Liver (tissue), 9 donors: ENCODE results near the gene BCAT1. TPM values are rescaled to one million over a fixed set of nuclear protein-coding genes. Genes with fewer than 3 reads are reported as not detected.

Experiments
- DNase-seq: peaks from one replicate; pipeline ENCODE4 v3.0.0-alpha.2; 2017; ENCODE audit warnings: low spot score
- H3K27ac ChIP-seq, 2 donors: one replicate each; pipeline ENCODE4 v1.7.0; 2013; ENCODE audit warnings: inconsistent platforms in 2 of 2, low read length in 2 of 2, control low read depth in 1 of 2, low read depth in 1 of 2, mild to moderate bottlenecking in 1 of 2
- H3K27me3 ChIP-seq, 4 donors: one replicate each; pipeline versions ENCODE4 v1.6.1 to v1.7.0; 2013; ENCODE audit warnings: low read length in 3 of 4, inconsistent platforms in 1 of 4, mild to moderate bottlenecking in 1 of 4, moderate library complexity in 1 of 4; ENCODE audit not compliant: control insufficient read depth in 4 of 4, insufficient read depth in 4 of 4
- H3K36me3 ChIP-seq, 4 donors: one replicate each; pipeline versions ENCODE4 v1.6.1 to v1.7.0; 2013; ENCODE audit warnings: low read length in 3 of 4, mild to moderate bottlenecking in 3 of 4, low read depth in 1 of 4, moderate library complexity in 1 of 4; ENCODE audit not compliant: control insufficient read depth in 4 of 4, insufficient read depth in 3 of 4
- H3K4me1 ChIP-seq, 4 donors: one replicate each; pipeline versions ENCODE4 v1.6.1 to v1.7.0; 2013; ENCODE audit warnings: low read length in 3 of 4, mild to moderate bottlenecking in 3 of 4, moderate library complexity in 1 of 4; ENCODE audit not compliant: control insufficient read depth in 4 of 4, insufficient read depth in 4 of 4
- H3K4me3 ChIP-seq, 3 donors: one replicate each; pipeline versions ENCODE4 v1.6.1 to v1.7.0; 2013; ENCODE audit warnings: low read length in 3 of 3, control low read depth in 1 of 3, low read depth in 1 of 3, mild to moderate bottlenecking in 1 of 3
- H3K9ac ChIP-seq, 2 donors: one replicate each; pipeline ENCODE4 v1.7.0; 2013; ENCODE audit warnings: low read length in 2 of 2, mild to moderate bottlenecking in 2 of 2, moderate library complexity in 2 of 2, control low read depth in 1 of 2, low read depth in 1 of 2
- H3K9me3 ChIP-seq, 4 donors: one replicate each; pipeline versions ENCODE4 v1.6.1 to v1.7.0; 2013; ENCODE audit warnings: low read length in 3 of 4; ENCODE audit not compliant: control insufficient read depth in 4 of 4
- ATF3 ChIP-seq: IDR thresholded peaks from 2 replicates; pipeline ENCODE4 v1.6.1; 2016; ENCODE audit warnings: antibody characterized with exemption
- CTCF ChIP-seq: fragments of 150-350 bp; IDR thresholded peaks from 2 replicates; pipeline ENCODE4 v1.5.1; 2017; ENCODE audit warnings: improper control_type of control experiment, low read depth, low read length; ENCODE audit not compliant: missing input control
- EGR1 ChIP-seq, 2 donors: IDR thresholded peaks; 2 replicates each; pipeline ENCODE4 v1.6.1; 2016 to 2018; ENCODE audit warnings: antibody characterized with exemption in 2 of 2, low read depth in 2 of 2
- FOXA1 ChIP-seq: IDR thresholded peaks from 2 replicates; pipeline ENCODE4 v1.6.1; 2016; ENCODE audit warnings: antibody characterized with exemption
- GABPA ChIP-seq, 2 donors: IDR thresholded peaks in 1 of 2; conservative IDR thresholded peaks in 1 of 2; 2 replicates each; pipeline ENCODE4 v1.6.1; 2016; ENCODE audit warnings: antibody characterized with exemption in 2 of 2, mild to moderate bottlenecking in 1 of 2, moderate library complexity in 1 of 2
- HNF4A ChIP-seq, 2 donors: conservative IDR thresholded peaks; 2 replicates each; pipeline ENCODE4 v1.6.1; 2016; ENCODE audit warnings: antibody characterized with exemption in 2 of 2, mild to moderate bottlenecking in 2 of 2
- HNF4G ChIP-seq: IDR thresholded peaks from 2 replicates; pipeline ENCODE4 v1.6.1; 2016; ENCODE audit warnings: antibody characterized with exemption
- JUND ChIP-seq, 2 donors: IDR thresholded peaks; 2 replicates each; pipeline ENCODE4 v1.6.1; 2016; ENCODE audit warnings: antibody characterized with exemption in 2 of 2
- MAX ChIP-seq: IDR thresholded peaks from 2 replicates; pipeline ENCODE4 v1.6.1; 2016; ENCODE audit warnings: antibody characterized with exemption
- NR2F2 ChIP-seq: IDR thresholded peaks from 2 replicates; pipeline ENCODE4 v1.6.1; 2016; ENCODE audit warnings: antibody characterized with exemption
- REST ChIP-seq: IDR thresholded peaks from 2 replicates; pipeline ENCODE4 v1.6.1; 2016; ENCODE audit warnings: antibody characterized with exemption, mild to moderate bottlenecking
- RXRA ChIP-seq, 2 donors: IDR thresholded peaks; 2 replicates each; pipeline ENCODE4 v1.6.1; 2017 to 2018; ENCODE audit warnings: antibody characterized with exemption in 2 of 2, mild to moderate bottlenecking in 1 of 2
- SP1 ChIP-seq: IDR thresholded peaks from 2 replicates; pipeline ENCODE4 v1.6.1; 2018; ENCODE audit warnings: antibody characterized with exemption, mild to moderate bottlenecking
- TAF1 ChIP-seq: conservative IDR thresholded peaks from 2 replicates; pipeline ENCODE4 v1.6.1; 2016; ENCODE audit warnings: antibody characterized with exemption, mild to moderate bottlenecking
- YY1 ChIP-seq: IDR thresholded peaks from 2 replicates; pipeline ENCODE4 v1.6.1; 2016; ENCODE audit warnings: antibody characterized with exemption, mild to moderate bottlenecking
- ZBTB33 ChIP-seq: IDR thresholded peaks from 2 replicates; pipeline ENCODE4 v1.6.1; 2016; ENCODE audit warnings: antibody characterized with exemption
- WGBS: extraction: QIAGEN DNeasy Blood & Tissue Kit; methylation state at CpG from one replicate; pipeline ENCODE4 v1.1.7; 2013; 5-methylcytosine and 5-hydroxymethylcytosine counted together
- polyA plus RNA-seq, 2 donors: library from polyadenylated mRNA; stranded (reverse) in 1 of 2; unstranded in 1 of 2; fragments of 200-250 nt in 1 of 2; fragments of >200 nt in 1 of 2; fragmentation: Nextera tagmentation in 1 of 2; extraction: Ambion mirVana in 1 of 2; gene quantifications; one replicate each; pipeline versions ENCODE4 v1.2.1 to v1.2.3, GENCODE V29; 2013 to 2015
- total RNA-seq, 2 donors: library from RNA; depleted of rRNA; stranded (reverse); fragments of >200 nt; gene quantifications; one replicate each; pipeline ENCODE4 v1.2.3, GENCODE V29; 2014
- donor health status: healthy.
- donor health status: healthy.
- donor health status: healthy.
- donor health status: healthy.
- donor health status: healthy.

BCAT1 gene
- total and polyA plus RNA-seq, 4 donors, result 0.14 to 10.0 (median 0.85) TPM

GRCh38 chr12:24945845-24946244 lies 3.1 kb downstream of the BCAT1 start (continued):
- no peak for TF ChIP-seq ZBTB33

GRCh38 chr12:24945039-24945438 lies 3.9 kb downstream of the BCAT1 start:
- TF ChIP-seq GABPA (IDR thresholded peaks at IDR 0.05 in 1 of 2, conservative IDR thresholded peaks at IDR 0.05 in 1 of 2) (no peak), TAF1 (no peak), MAX (no peak), SP1 (no peak), ATF3 (no peak), FOXA1 (no peak), JUND (IDR thresholded peaks at IDR 0.05) (no peak)
- H3K9me3 ChIP-seq, result no peaks in the 10 kb centered on the region
- 94% methylated on average over 1 of the region's 1 CpG for WGBS
- DNase-seq, result no peak
- no peak overlapping the region for H3K9ac ChIP-seq
- H3K4me3 ChIP-seq, result no peak overlapping the region
- peaks cover 0 to 12% (median 7%) of the 10 kb centered on the region in 4 donors for H3K4me1 ChIP-seq
- no peak overlapping the region for H3K27ac ChIP-seq
- no peaks in the 10 kb centered on the region for H3K36me3 ChIP-seq
- H3K27me3 ChIP-seq, result peaks cover 0 to 9% (median 2%) of the 10 kb centered on the region in 4 donors

- H3K27me3 ChIP-seq, result peaks cover 0 to 9% (median 2%) of the 10 kb centered on the region in 4 donors
- H3K4me3 ChIP-seq, result no peak overlapping the region
- no peak for DNase-seq
- no peak overlapping the region for H3K9ac ChIP-seq
- 93% methylated on average over 2 of the region's 2 CpGs for WGBS
- no peaks in the 10 kb centered on the region for H3K9me3 ChIP-seq
- H3K27ac ChIP-seq, result no peak overlapping the region
- H3K4me1 ChIP-seq, result peaks cover 0 to 12% (median 7%) of the 10 kb centered on the region in 4 donors
- no peaks in the 10 kb centered on the region for H3K36me3 ChIP-seq
- TF ChIP-seq TAF1, result no peak
- TF ChIP-seq REST, result no peak
- no peak for TF ChIP-seq RXRA (IDR thresholded peaks at IDR 0.05)
- no peak for TF ChIP-seq EGR1 (IDR thresholded peaks at IDR 0.05; ENCODE audit: low read depth in 2 of 2)
- TF ChIP-seq FOXA1, result no peak
- TF ChIP-seq ATF3, result no peak
- no peak for TF ChIP-seq NR2F2
- no peak for TF ChIP-seq CTCF
- no peak for TF ChIP-seq YY1
- no peak for TF ChIP-seq GABPA (IDR thresholded peaks at IDR 0.05 in 1 of 2, conservative IDR thresholded peaks at IDR 0.05 in 1 of 2)
- TF ChIP-seq SP1, result no peak
- TF ChIP-seq JUND (IDR thresholded peaks at IDR 0.05), result no peak
- TF ChIP-seq HNF4G, result no peak
- TF ChIP-seq HNF4A (conservative IDR thresholded peaks at IDR 0.05), result no peak
- TF ChIP-seq MAX, result no peak
Observed at GRCh38 chr12:24944601-24944975, 4.3 kb downstream of the BCAT1 start.
